GM12891 (cell line): ENCODE results near the gene MUSTN1.

ENCODE experiments used
- POLR2A ChIP-seq: IDR thresholded peaks from 2 replicates; pipeline ENCODE4 v1.6.1; 2011; ENCODE audit warnings: low read depth, low read length, control low read depth
- POLR2AphosphoS5 ChIP-seq: IDR thresholded peaks from 2 replicates; pipeline ENCODE4 v1.6.1; 2011; ENCODE audit warnings: low read depth, low read length, control low read depth

DNA sequence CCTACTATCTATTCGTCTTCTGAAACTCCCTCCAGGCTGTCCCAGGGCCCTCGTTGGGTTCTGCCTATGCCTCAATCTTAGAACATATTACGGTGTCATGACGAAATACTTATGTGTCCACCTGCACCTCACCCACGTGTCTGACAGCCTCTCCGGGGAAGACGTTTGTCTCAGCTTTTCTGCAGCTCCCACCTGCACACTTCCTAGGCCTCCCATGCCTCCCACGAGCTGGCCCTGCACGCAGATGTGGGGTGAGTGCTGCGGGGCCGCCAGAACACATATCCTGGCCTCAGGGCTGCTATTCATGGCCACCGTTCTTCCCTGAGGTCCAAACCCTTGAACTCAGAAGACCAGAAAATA is 7.1 kb upstream of the MUSTN1 start:
- no peak for TF ChIP-seq POLR2A
- TF ChIP-seq POLR2AphosphoS5 = no peak
